ENCODE results near the gene YPEL5. TPM values are rescaled to one million over a fixed set of nuclear protein-coding genes. Genes with fewer than 3 reads are reported as not detected.

Gene YPEL5
- total RNA-seq, 1 experiment from 2014 or later: 62.5 TPM

- H3K36me3 Mint-ChIP-seq (ENCODE audit: insufficient read depth, unreplicated experiment): no peaks in the 10 kb centered on the region
- H3K4me1 Mint-ChIP-seq (ENCODE audit: insufficient read depth, unreplicated experiment): peaks cover 24% of the 10 kb centered on the region
- no peaks in the 10 kb centered on the region for H3K27me3 Mint-ChIP-seq (ENCODE audit: insufficient read depth, unreplicated experiment)
- H3K4me3 Mint-ChIP-seq (ENCODE audit: unreplicated experiment): no peak overlapping the region
- intact Hi-C loops (cut with micrococcal nuclease): no loop called here
- ChIA-PET POLR2A (interaction anchor here (0.6 to 7.3 kb wide), 3 partner anchors 13 to 784 kb away, joined by 3 to 100 read pairs (median 3); partner anchors contain the start of gene YPEL5), CTCF (interaction anchor here (0.6 to 7.0 kb wide), 7 partner anchors 12 to 45 kb away, joined by 3 to 36 read pairs (median 4); no protein-coding TSS in a partner anchor)
- no TSS peak for BruUV-seq (replicated peaks)
- no peak for TF ChIP-seq CTCF (IDR thresholded peaks at IDR 0.05; ENCODE audit: unreplicated experiment)
- no peaks in the 10 kb centered on the region for H3K9me3 Mint-ChIP-seq (ENCODE audit: unreplicated experiment)
- H3K27ac Mint-ChIP-seq (ENCODE audit: low read depth, unreplicated experiment): no peak overlapping the region
- no peak for DNase-seq (ENCODE audit: unreplicated experiment)
These were observed 11.3 kb upstream of the YPEL5 start for GRCh38 chr2:30135541-30135940.

GRCh38 chr2:30136764-30137444 is 9.9 kb upstream of the YPEL5 start:
- CTCF ChIA-PET: interaction anchor here (0.5 to 7.0 kb wide), 8 partner anchors 10 to 574 kb away, joined by 3 to 36 read pairs (median 4); partner anchors contain the start of gene YPEL5
- Mint-ChIP-seq H3K27ac (ENCODE audit: low read depth, unreplicated experiment) (peak overlapping the region; percentile 71), H3K9me3 (ENCODE audit: unreplicated experiment) (no peaks in the 10 kb centered on the region), H3K27me3 (ENCODE audit: insufficient read depth, unreplicated experiment) (no peaks in the 10 kb centered on the region), H3K36me3 (ENCODE audit: insufficient read depth, unreplicated experiment) (no peaks in the 10 kb centered on the region), H3K4me1 (ENCODE audit: insufficient read depth, unreplicated experiment) (peaks cover 24% of the 10 kb centered on the region), H3K4me3 (ENCODE audit: unreplicated experiment) (no peak overlapping the region)
- TF ChIP-seq CTCF (IDR thresholded peaks at IDR 0.05; ENCODE audit: unreplicated experiment): no peak
- peak; percentile 74 for DNase-seq (ENCODE audit: unreplicated experiment)
- intact Hi-C loops (cut with micrococcal nuclease): no loop called here
- POLR2A ChIA-PET: interaction anchor here (0.5 to 7.3 kb wide), 4 partner anchors 10 to 877 kb away, joined by 3 to 100 read pairs (median 4); partner anchors contain the start of gene YPEL5
- TSS peak; percentile 87 for BruUV-seq (replicated peaks)

GRCh38 chr2:30139131-30139870 is 7.5 kb upstream of the YPEL5 start:
- DNase-seq (ENCODE audit: unreplicated experiment): no peak
- CTCF ChIA-PET: interaction anchor here (7.0 kb wide), 1 partner anchor 23 kb away, joined by 36 read pairs; no protein-coding TSS in a partner anchor
- Mint-ChIP-seq H3K9me3 (ENCODE audit: unreplicated experiment) (no peaks in the 10 kb centered on the region), H3K27ac (ENCODE audit: low read depth, unreplicated experiment) (peak overlapping the region; percentile 63), H3K36me3 (ENCODE audit: insufficient read depth, unreplicated experiment) (no peaks in the 10 kb centered on the region), H3K4me3 (ENCODE audit: unreplicated experiment) (no peak overlapping the region), H3K27me3 (ENCODE audit: insufficient read depth, unreplicated experiment) (no peaks in the 10 kb centered on the region), H3K4me1 (ENCODE audit: insufficient read depth, unreplicated experiment) (peaks cover 24% of the 10 kb centered on the region)
- no TSS peak for BruUV-seq (replicated peaks)
- TF ChIP-seq CTCF (IDR thresholded peaks at IDR 0.05; ENCODE audit: unreplicated experiment): no peak
- POLR2A ChIA-PET: interaction anchor here (1.3 to 7.3 kb wide), 4 partner anchors 9 to 45 kb away, joined by 4 to 100 read pairs (median 4); partner anchors contain the start of gene YPEL5
- intact Hi-C loops (cut with micrococcal nuclease): no loop called here

GRCh38 chr2:30141136-30141535 is 5.7 kb upstream of the YPEL5 start:
- H3K4me1 Mint-ChIP-seq (ENCODE audit: insufficient read depth, unreplicated experiment): peaks cover 22% of the 10 kb centered on the region
- BruUV-seq (replicated peaks): no TSS peak
- intact Hi-C loops (cut with micrococcal nuclease): no loop called here
- H3K4me3 Mint-ChIP-seq (ENCODE audit: unreplicated experiment): no peak overlapping the region
- H3K27me3 Mint-ChIP-seq (ENCODE audit: insufficient read depth, unreplicated experiment): no peaks in the 10 kb centered on the region
- no peak overlapping the region for H3K27ac Mint-ChIP-seq (ENCODE audit: low read depth, unreplicated experiment)
- no peak for DNase-seq (ENCODE audit: unreplicated experiment)
- ChIA-PET POLR2A (no interaction called here), CTCF (interaction anchor here (0.9 to 1.5 kb wide), 3 partner anchors 23 to 570 kb away, joined by 3 to 5 read pairs (median 3); no protein-coding TSS in a partner anchor)
- no peaks in the 10 kb centered on the region for H3K36me3 Mint-ChIP-seq (ENCODE audit: insufficient read depth, unreplicated experiment)
- TF ChIP-seq CTCF (IDR thresholded peaks at IDR 0.05; ENCODE audit: unreplicated experiment): no peak
- no peaks in the 10 kb centered on the region for H3K9me3 Mint-ChIP-seq (ENCODE audit: unreplicated experiment)
